ENCODE measurements around the gene GLTP.

DNA sequence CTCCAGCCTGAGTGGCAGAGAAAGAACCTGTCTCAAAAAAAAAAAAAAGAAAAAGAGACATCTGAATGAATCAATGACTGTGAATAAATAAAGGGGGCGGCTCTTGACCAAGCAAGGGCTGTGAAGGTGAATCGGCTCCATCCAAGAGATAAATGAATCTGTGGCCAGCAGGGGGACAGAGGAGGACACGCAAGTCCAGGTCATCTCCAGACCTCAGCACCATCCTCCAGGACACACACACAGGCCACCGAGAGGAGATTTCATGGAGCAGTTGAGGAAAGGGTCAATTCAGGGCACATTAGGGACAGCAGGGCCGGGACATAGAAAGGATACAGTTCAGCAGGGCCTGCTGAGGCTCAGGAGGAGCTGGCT is 68.7 kb downstream of the GLTP start:
- no peak for TF ChIP-seq CTCF (IDR thresholded peaks at IDR 0.05)
- no peak for TF ChIP-seq EP300 (IDR thresholded peaks at IDR 0.05)
- no peak for TF ChIP-seq POLR2AphosphoS5 (IDR thresholded peaks at IDR 0.05)
- TF ChIP-seq POLR2A (IDR thresholded peaks at IDR 0.05): no peak

All from suprapubic skin (tissue), 4 donors.